ENCODE data around the gene ATP1B1. TPM values are rescaled to one million over a fixed set of nuclear protein-coding genes. Genes with fewer than 3 reads are reported as not detected.
A peak's percentile ranks its signal among the peaks of the same experiment; 100 is the strongest.

ATP1B1 gene
- total and polyA plus RNA-seq, 2 of the 13 experiments (the other 11 are each of a cell fraction or from before 2014, with no cell fraction given): 134 to 135 TPM

DNA sequence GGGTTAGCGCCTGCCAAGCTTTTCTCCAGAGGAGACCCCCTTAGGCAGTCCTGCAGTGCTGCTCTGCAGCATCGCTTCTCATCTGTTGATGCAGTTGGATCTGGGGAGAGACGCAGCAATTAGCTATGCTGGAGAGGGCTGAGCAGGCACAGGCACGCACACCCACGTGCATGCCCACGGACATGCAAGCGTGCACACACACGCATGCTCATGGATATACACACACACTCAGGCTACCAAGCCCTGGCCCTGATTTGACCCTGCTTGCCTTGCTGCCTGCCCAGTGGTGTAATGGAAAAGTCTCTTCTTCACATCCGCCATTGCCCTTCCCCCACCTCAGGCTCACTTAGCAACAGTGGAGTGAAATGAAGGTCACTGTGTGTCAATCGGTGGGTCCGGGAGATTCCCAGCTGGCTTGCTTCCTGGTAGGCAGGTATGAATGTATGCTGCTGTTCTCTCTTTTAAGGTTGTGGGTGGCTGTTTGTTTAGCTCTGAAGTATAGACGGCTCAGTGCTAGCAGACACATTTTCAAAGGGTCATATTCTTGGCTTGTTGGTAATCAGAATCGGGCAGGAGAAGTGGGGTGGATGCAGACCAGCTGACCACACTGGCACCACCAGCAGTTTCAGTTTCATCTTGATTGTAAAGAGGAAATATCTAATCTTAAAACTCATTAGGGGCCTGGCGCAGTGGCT, 9.5 kb downstream of the ATP1B1 start (continued):
- TF ChIP-seq, protein P1, sequence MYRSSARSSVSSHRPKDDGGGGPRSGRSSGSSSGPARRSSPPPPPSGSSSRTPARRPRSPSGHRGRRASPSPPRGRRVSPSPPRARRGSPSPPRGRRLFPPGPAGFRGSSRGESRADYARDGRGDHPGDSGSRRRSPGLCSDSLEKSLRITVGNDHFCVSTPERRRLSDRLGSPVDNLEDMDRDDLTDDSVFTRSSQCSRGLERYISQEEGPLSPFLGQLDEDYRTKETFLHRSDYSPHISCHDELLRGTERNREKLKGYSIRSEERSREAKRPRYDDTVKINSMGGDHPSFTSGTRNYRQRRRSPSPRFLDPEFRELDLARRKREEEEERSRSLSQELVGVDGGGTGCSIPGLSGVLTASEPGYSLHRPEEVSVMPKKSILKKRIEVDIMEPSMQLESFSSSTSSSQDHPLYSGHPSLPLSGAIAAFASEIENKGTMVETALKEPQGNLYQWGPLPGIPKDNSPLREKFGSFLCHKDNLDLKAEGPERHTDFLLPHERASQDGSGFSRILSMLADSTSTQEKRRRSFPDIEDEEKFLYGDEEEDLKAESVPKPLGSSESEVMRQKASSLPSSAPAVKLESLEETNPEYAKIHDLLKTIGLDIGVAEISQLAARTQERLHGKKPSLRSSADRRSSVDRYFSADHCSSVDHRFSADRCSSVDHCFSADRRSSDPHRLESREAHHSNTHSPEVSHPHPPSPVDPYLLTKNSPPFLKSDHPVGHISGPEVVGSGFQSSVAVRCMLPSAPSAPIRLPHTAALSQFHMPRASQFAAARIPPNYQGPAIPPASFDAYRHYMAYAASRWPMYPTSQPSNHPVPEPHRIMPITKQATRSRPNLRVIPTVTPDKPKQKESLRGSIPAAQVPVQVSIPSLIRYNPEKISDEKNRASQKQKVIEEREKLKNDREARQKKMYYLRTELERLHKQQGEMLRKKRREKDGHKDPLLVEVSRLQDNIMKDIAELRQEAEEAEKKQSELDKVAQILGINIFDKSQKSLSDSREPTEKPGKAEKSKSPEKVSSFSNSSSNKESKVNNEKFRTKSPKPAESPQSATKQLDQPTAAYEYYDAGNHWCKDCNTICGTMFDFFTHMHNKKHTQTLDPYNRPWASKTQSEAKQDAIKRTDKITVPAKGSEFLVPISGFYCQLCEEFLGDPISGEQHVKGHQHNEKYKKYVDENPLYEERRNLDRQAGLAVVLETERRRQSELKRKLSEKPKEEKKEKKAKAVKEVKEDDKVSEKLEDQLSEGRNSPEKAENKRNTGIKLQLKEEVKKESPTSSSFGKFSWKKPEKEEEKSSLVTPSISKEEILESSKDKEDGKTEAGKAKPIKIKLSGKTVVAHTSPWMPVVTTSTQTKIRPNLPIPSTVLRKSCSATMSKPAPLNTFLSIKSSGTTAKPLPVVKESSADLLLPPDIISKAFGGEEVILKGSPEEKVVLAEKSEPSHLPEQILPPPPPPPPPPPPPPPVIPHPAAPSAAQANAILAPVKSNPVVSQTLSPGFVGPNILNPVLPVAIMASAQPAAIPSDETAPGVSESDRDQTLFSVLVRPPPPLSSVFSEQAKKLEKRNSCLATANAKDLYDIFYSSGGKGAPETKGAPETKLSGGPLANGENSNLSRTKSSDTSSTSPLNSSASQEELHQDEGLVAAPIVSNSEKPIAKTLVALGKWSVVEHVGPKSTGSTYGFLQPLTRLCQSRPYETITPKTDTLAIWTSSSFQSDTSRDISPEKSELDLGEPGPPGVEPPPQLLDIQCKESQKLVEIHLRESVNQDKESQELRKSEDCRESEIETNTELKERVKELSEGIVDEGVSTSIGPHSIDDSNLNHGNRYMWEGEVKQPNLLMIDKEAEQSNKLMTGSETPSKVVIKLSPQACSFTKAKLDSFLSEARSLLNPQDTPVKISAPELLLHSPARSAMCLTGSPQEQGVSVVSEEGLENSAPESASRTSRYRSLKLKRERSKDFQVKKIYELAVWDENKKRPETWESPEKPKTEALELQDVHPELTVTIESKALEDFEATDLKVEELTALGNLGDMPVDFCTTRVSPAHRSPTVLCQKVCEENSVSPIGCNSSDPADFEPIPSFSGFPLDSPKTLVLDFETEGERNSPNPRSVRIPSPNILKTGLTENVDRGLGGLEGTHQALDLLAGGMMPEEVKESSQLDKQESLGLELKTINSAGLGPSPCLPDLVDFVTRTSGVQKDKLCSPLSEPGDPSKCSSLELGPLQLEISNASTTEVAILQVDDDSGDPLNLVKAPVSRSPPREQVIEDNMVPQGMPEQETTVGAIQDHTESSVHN (CRISPR knock-in tag; IDR thresholded peaks at IDR 0.05): no peak
- no peak for TF ChIP-seq GTF3A (CRISPR knock-in tag; conservative IDR thresholded peaks at IDR 0.05)
- no peak for TF ChIP-seq ZNF326 (CRISPR knock-in tag; IDR thresholded peaks at IDR 0.05; ENCODE audit: borderline replicate concordance)
- TF ChIP-seq U2AF2 (IDR thresholded peaks at IDR 0.05; ENCODE audit: low read depth, low read length): no peak
- peak; percentile 78 for TF ChIP-seq ZC3H13 (CRISPR knock-in tag; IDR thresholded peaks at IDR 0.05)
- TF ChIP-seq, protein P2, sequence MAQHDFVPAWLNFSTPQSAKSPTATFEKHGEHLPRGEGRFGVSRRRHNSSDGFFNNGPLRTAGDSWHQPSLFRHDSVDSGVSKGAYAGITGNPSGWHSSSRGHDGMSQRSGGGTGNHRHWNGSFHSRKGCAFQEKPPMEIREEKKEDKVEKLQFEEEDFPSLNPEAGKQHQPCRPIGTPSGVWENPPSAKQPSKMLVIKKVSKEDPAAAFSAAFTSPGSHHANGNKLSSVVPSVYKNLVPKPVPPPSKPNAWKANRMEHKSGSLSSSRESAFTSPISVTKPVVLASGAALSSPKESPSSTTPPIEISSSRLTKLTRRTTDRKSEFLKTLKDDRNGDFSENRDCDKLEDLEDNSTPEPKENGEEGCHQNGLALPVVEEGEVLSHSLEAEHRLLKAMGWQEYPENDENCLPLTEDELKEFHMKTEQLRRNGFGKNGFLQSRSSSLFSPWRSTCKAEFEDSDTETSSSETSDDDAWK (CRISPR knock-in tag; IDR thresholded peaks at IDR 0.05): no peak
- TF ChIP-seq, protein P3, sequence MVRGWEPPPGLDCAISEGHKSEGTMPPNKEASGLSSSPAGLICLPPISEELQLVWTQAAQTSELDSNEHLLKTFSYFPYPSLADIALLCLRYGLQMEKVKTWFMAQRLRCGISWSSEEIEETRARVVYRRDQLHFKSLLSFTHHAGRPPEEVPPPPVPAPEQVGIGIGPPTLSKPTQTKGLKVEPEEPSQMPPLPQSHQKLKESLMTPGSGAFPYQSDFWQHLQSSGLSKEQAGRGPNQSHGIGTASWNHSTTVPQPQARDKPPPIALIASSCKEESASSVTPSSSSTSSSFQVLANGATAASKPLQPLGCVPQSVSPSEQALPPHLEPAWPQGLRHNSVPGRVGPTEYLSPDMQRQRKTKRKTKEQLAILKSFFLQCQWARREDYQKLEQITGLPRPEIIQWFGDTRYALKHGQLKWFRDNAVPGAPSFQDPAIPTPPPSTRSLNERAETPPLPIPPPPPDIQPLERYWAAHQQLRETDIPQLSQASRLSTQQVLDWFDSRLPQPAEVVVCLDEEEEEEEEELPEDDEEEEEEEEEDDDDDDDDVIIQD (CRISPR knock-in tag; IDR thresholded peaks at IDR 0.05; ENCODE audit: low read depth): peak; percentile 90
- TF ChIP-seq SOX6 (IDR thresholded peaks at IDR 0.05): no peak
- peak; percentile 83 for TF ChIP-seq SOX6 (CRISPR knock-in tag; IDR thresholded peaks at IDR 0.05)
- TF ChIP-seq, protein P4, sequence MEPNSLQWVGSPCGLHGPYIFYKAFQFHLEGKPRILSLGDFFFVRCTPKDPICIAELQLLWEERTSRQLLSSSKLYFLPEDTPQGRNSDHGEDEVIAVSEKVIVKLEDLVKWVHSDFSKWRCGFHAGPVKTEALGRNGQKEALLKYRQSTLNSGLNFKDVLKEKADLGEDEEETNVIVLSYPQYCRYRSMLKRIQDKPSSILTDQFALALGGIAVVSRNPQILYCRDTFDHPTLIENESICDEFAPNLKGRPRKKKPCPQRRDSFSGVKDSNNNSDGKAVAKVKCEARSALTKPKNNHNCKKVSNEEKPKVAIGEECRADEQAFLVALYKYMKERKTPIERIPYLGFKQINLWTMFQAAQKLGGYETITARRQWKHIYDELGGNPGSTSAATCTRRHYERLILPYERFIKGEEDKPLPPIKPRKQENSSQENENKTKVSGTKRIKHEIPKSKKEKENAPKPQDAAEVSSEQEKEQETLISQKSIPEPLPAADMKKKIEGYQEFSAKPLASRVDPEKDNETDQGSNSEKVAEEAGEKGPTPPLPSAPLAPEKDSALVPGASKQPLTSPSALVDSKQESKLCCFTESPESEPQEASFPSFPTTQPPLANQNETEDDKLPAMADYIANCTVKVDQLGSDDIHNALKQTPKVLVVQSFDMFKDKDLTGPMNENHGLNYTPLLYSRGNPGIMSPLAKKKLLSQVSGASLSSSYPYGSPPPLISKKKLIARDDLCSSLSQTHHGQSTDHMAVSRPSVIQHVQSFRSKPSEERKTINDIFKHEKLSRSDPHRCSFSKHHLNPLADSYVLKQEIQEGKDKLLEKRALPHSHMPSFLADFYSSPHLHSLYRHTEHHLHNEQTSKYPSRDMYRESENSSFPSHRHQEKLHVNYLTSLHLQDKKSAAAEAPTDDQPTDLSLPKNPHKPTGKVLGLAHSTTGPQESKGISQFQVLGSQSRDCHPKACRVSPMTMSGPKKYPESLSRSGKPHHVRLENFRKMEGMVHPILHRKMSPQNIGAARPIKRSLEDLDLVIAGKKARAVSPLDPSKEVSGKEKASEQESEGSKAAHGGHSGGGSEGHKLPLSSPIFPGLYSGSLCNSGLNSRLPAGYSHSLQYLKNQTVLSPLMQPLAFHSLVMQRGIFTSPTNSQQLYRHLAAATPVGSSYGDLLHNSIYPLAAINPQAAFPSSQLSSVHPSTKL (CRISPR knock-in tag; IDR thresholded peaks at IDR 0.05): peak; percentile 89
- TF ChIP-seq ARID2 (CRISPR knock-in tag; IDR thresholded peaks at IDR 0.05; ENCODE audit: borderline replicate concordance): no peak
- no peak for TF ChIP-seq PAF1 (CRISPR knock-in tag; IDR thresholded peaks at IDR 0.05)
- no peak for TF ChIP-seq ZNF343 (CRISPR knock-in tag; IDR thresholded peaks at IDR 0.05)
- 0 out of 2 replicates have a peak, but pooled peaks have one; percentile 40 for TF ChIP-seq KDM3A (CRISPR knock-in tag; IDR thresholded peaks at IDR 0.05; ENCODE audit: low read depth)
- no peak for TF ChIP-seq ZNF180 (CRISPR knock-in tag; IDR thresholded peaks at IDR 0.05; ENCODE audit: borderline replicate concordance, low read depth)
